OCI-LY3 (cell line): Measurements from ENCODE around the gene DDX50.
A peak's percentile ranks its signal among the peaks of the same experiment; 100 is the strongest.

Source experiments
- CTCF ChIP-seq: fragments of 200-600, 300-600 bp; sonication (generic); IDR thresholded peaks from 2 replicates; pipeline ENCODE4 v1.5.1; 2014; ENCODE audit warnings: antibody characterized with exemption, low read length, low read depth
- EZH2phosphoT487 ChIP-seq: fragments of 200-600 bp; shearing (Covaris generic); IDR thresholded peaks from 2 replicates; pipeline ENCODE4 v1.6.1; 2018; ENCODE audit warnings: antibody characterized with exemption, mixed run types, low read depth

DNA sequence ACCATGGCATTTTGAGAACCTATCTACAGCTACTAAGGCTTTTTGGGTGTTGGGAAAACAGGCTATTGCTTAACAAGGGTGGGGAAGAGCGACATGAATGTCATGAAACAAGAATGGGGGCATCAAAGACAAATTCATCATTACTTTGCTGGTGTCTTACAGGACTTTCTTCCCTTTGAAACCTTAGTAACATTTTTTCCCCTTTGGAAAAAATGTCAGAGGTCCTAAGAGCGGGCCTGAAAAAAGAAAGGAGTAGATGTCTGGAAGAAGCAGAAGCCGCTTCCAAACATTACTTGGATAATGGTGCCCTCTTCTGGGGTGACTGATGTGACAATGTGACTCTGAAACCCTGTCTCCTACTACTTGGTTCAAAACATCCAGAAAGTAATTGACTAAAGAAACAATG lies 3.8 kb upstream of the DDX50 start:
- peak; percentile 58 for TF ChIP-seq CTCF
- TF ChIP-seq EZH2phosphoT487: no peak
